Astrocyte (in vitro differentiated cells and primary cell): ENCODE measurements around the gene BRINP2. TPM values are rescaled to one million over a fixed set of nuclear protein-coding genes. Genes with fewer than 3 reads are reported as not detected.

ENCODE experiments used
- DNase-seq: peaks from one replicate; pipeline ENCODE4 v3.0.0-alpha.2; 2010; ENCODE audit warnings: low read depth
- FAIRE-seq: peaks from 2 replicates; lab custom pipeline; 2011; peaks lifted over from hg19 to GRCh38; lab: Jason Lieb, UNC
- H2AFZ ChIP-seq: 2 replicates; pipeline ENCODE4 v1.6.0; 2012; ENCODE audit warnings: low read depth, low read length, inconsistent platforms
- H3K27ac ChIP-seq: 2 replicates; pipeline ENCODE4 v1.5.1; 2011; ENCODE audit warnings: low read depth, low read length, inconsistent platforms
- H3K27me3 ChIP-seq: 2 replicates; pipeline ENCODE4 v1.6.0; 2011; ENCODE audit warnings: low read length, inconsistent platforms; ENCODE audit not compliant: insufficient read depth
- H3K36me3 ChIP-seq: 2 replicates; pipeline ENCODE4 v1.5.1; 2011; ENCODE audit warnings: low read length, inconsistent platforms; ENCODE audit not compliant: insufficient read depth
- H3K4me1 ChIP-seq: 2 replicates; pipeline ENCODE4 v1.5.1; 2011; ENCODE audit warnings: low read length, inconsistent platforms; ENCODE audit not compliant: insufficient read depth
- H3K4me2 ChIP-seq: 2 replicates; pipeline ENCODE4 v1.6.0; 2012; ENCODE audit warnings: low read length, inconsistent platforms
- H3K4me3 ChIP-seq: 2 replicates; pipeline ENCODE4 v1.5.1; 2011; ENCODE audit warnings: low read depth, mild to moderate bottlenecking, low read length, inconsistent platforms; ENCODE audit not compliant: insufficient read depth
- H3K79me2 ChIP-seq: 2 replicates; pipeline ENCODE4 v1.6.0; 2012; ENCODE audit warnings: mild to moderate bottlenecking, low read length, inconsistent platforms; ENCODE audit not compliant: insufficient read depth
- H3K9ac ChIP-seq: 2 replicates; pipeline ENCODE4 v1.6.0; 2012; ENCODE audit warnings: mild to moderate bottlenecking, low read length, inconsistent platforms
- H3K9me3 ChIP-seq: 2 replicates; pipeline ENCODE4 v1.5.1; 2012; ENCODE audit warnings: low read depth, mild to moderate bottlenecking, low read length, inconsistent platforms; ENCODE audit not compliant: insufficient read depth
- H4K20me1 ChIP-seq: 2 replicates; pipeline ENCODE4 v1.6.0; 2012; ENCODE audit warnings: low read length, inconsistent platforms; ENCODE audit not compliant: insufficient read depth
- H3K27ac Mint-ChIP-seq: one replicate; pipeline ENCODE4 v1.8.0; 2021; ENCODE audit warnings: mild to moderate bottlenecking, mixed read lengths; ENCODE audit not compliant: unreplicated experiment
- H3K27me3 Mint-ChIP-seq: one replicate; pipeline ENCODE4 v1.8.0; 2021; ENCODE audit warnings: low read depth, mixed read lengths; ENCODE audit not compliant: unreplicated experiment
- H3K36me3 Mint-ChIP-seq: one replicate; pipeline ENCODE4 v1.8.0; 2021; ENCODE audit warnings: low read depth, mixed read lengths; ENCODE audit not compliant: unreplicated experiment
- H3K4me1 Mint-ChIP-seq: one replicate; pipeline ENCODE4 v1.8.0; 2021; ENCODE audit warnings: low read depth, mixed read lengths; ENCODE audit not compliant: unreplicated experiment
- H3K4me3 Mint-ChIP-seq: one replicate; pipeline ENCODE4 v1.8.0; 2021; ENCODE audit warnings: mild to moderate bottlenecking, moderate library complexity, mixed read lengths; ENCODE audit not compliant: unreplicated experiment
- H3K9me3 Mint-ChIP-seq: one replicate; pipeline ENCODE4 v1.8.0; 2021; ENCODE audit warnings: mild to moderate bottlenecking, mixed read lengths; ENCODE audit not compliant: unreplicated experiment
- CTCF ChIP-seq: IDR thresholded peaks from 2 replicates; pipeline ENCODE4 v1.5.1; 2011; ENCODE audit warnings: low read depth, mild to moderate bottlenecking, inconsistent platforms, low read length, moderate library complexity; ENCODE audit not compliant: insufficient read depth
- EZH2 ChIP-seq: IDR thresholded peaks from 2 replicates; pipeline ENCODE4 v1.6.1; 2012; ENCODE audit warnings: mild to moderate bottlenecking, low read length, inconsistent platforms; ENCODE audit not compliant: insufficient read depth
- total RNA-seq: library from RNA; stranded (reverse); gene quantifications from 2 replicates; pipeline ENCODE4 v1.2.1, GENCODE V29; 2021

The BRINP2 gene
- total RNA-seq, 1 donor from 2014 or later = not detected

GRCh38 chr1:177162243-177162642, 8.5 kb upstream of the BRINP2 start:
- no peaks in the 10 kb centered on the region for H3K36me3 Mint-ChIP-seq
- Histone ChIP-seq H3K9ac (no peak overlapping the region), H3K27me3 (peaks cover 32% of the 10 kb centered on the region), H2AFZ (no peak overlapping the region), H3K27ac (no peak overlapping the region), H3K4me2 (no peak overlapping the region), H3K4me3 (no peak overlapping the region), H3K36me3 (no peaks in the 10 kb centered on the region), H3K9me3 (no peaks in the 10 kb centered on the region), H3K4me1 (no peaks in the 10 kb centered on the region), H3K79me2 (no peaks in the 10 kb centered on the region), H4K20me1 (no peaks in the 10 kb centered on the region)
- no peaks in the 10 kb centered on the region for H3K9me3 Mint-ChIP-seq
- H3K27me3 Mint-ChIP-seq = peaks cover 55% of the 10 kb centered on the region
- TF ChIP-seq CTCF (no peak), EZH2 (no peak)
- H3K4me3 Mint-ChIP-seq = no peak overlapping the region
- H3K4me1 Mint-ChIP-seq = no peaks in the 10 kb centered on the region
- DNase-seq (no peak), FAIRE-seq (no peak)
- H3K27ac Mint-ChIP-seq = no peak overlapping the region

GRCh38 chr1:177163844-177164379, 6.8 kb upstream of the BRINP2 start:
- Histone ChIP-seq H3K79me2 (no peaks in the 10 kb centered on the region), H3K27ac (no peak overlapping the region), H3K9ac (no peak overlapping the region), H4K20me1 (no peaks in the 10 kb centered on the region), H3K27me3 (peaks cover 46% of the 10 kb centered on the region), H3K9me3 (no peaks in the 10 kb centered on the region), H3K36me3 (no peaks in the 10 kb centered on the region), H3K4me1 (no peaks in the 10 kb centered on the region), H2AFZ (peak overlapping the region; percentile 91), H3K4me2 (peak overlapping the region; percentile 88), H3K4me3 (peak overlapping the region; percentile 66)
- no peak overlapping the region for H3K27ac Mint-ChIP-seq
- no peaks in the 10 kb centered on the region for H3K9me3 Mint-ChIP-seq
- no peak for FAIRE-seq
- peaks cover 55% of the 10 kb centered on the region for H3K27me3 Mint-ChIP-seq
- no peaks in the 10 kb centered on the region for H3K4me1 Mint-ChIP-seq
- no peaks in the 10 kb centered on the region for H3K36me3 Mint-ChIP-seq
- TF ChIP-seq CTCF (no peak), EZH2 (no peak)
- H3K4me3 Mint-ChIP-seq = peak overlapping the region; percentile 80
- DNase-seq = no peak

GRCh38 chr1:177164380-177165068, 6.2 kb upstream of the BRINP2 start, which contains the start of gene ASTN1:
Gene ASTN1 (minus strand): TSS chr1:177164712. CDS start chr1:177164676, 36 bp downstream.
- Histone ChIP-seq H3K27me3 (peaks cover 51% of the 10 kb centered on the region), H3K9me3 (no peaks in the 10 kb centered on the region), H2AFZ (peak within 1 kb of the TSS; percentile 91), H3K4me1 (no peaks in the 10 kb centered on the region), H3K79me2 (no peaks in the 10 kb centered on the region), H3K27ac (no peak within 1 kb of the TSS), H3K9ac (peak within 1 kb of the TSS; percentile 35), H3K4me2 (peak within 1 kb of the TSS; percentile 88), H3K36me3 (no peaks in the 10 kb centered on the region), H4K20me1 (no peaks in the 10 kb centered on the region), H3K4me3 (peak within 1 kb of the TSS; percentile 66)
- Mint-ChIP-seq H3K27me3 (peaks cover 52% of the 10 kb centered on the region), H3K4me1 (no peaks in the 10 kb centered on the region), H3K9me3 (no peaks in the 10 kb centered on the region), H3K36me3 (no peaks in the 10 kb centered on the region), H3K4me3 (peak within 1 kb of the TSS; percentile 80), H3K27ac (no peak within 1 kb of the TSS)
- TF ChIP-seq EZH2 = peak; percentile 53
- TF ChIP-seq CTCF = no peak
- FAIRE-seq = no peak
- no peak for DNase-seq
